Endothelial cell of umbilical vein (primary cell): ENCODE data around the gene CIB4. TPM values are rescaled to one million over a fixed set of nuclear protein-coding genes. Genes with fewer than 3 reads are reported as not detected.

Source experiments
- BruUV-seq: library from RNA; stranded (reverse); fragments of 400-500 nt; replicated peaks from 2 replicates; lab custom pipeline; 2021; lab: Mats Ljungman, UMichigan
- CTCF ChIA-PET: fragments of 300-600, 350-600 bp; sonication (Branson Sonifier 250); formaldehyde crosslinking; loops from one replicate; lab custom pipeline; 2021; ENCODE audit warnings: antibody characterized with exemption, inconsistent platforms; lab: Charles Lee
- POLR2A ChIA-PET: fragments of 300-600, 350-600 bp; sonication (Branson Sonifier 250); formaldehyde crosslinking; loops from one replicate; lab custom pipeline; 2021; ENCODE audit warnings: antibody characterized with exemption, inconsistent platforms; lab: Charles Lee
- DNase-seq: peaks from one replicate; pipeline ENCODE4 v3.0.0-alpha.2; 2011; ENCODE audit warnings: low read depth, low spot score
- FAIRE-seq: peaks from 2 replicates; lab custom pipeline; 2011; peaks lifted over from hg19 to GRCh38; lab: Jason Lieb, UNC
- H2AFZ ChIP-seq: 2 replicates; pipeline ENCODE4 v1.6.0; 2012; ENCODE audit warnings: low read depth, low read length, control low read depth, inconsistent platforms
- H3K27ac ChIP-seq: 2 replicates; pipeline ENCODE4 v1.5.1; 2011; ENCODE audit warnings: low read depth, mild to moderate bottlenecking, control low read depth, low read length, moderate library complexity; ENCODE audit not compliant: insufficient read depth
- H3K27me3 ChIP-seq, 2 experiments: 2 replicates each; pipeline versions ENCODE4 v1.6.0 to v1.6.1; 2011; ENCODE audit warnings: low read length in 2 of 2, mixed read lengths in 1 of 2; ENCODE audit not compliant: control insufficient read depth in 2 of 2, insufficient read depth in 2 of 2
- H3K36me3 ChIP-seq, 2 experiments: 2 replicates in 1 of 2; 3 replicates in 1 of 2; pipeline ENCODE4 v1.5.1; 2011; ENCODE audit warnings: low read length in 2 of 2, mild to moderate bottlenecking in 1 of 2, moderate library complexity in 1 of 2; ENCODE audit not compliant: control insufficient read depth in 2 of 2, insufficient read depth in 2 of 2; ENCODE audit errors: extremely low read depth in 1 of 2
- H3K4me1 ChIP-seq: 3 replicates; pipeline ENCODE4 v1.5.1; 2011; ENCODE audit warnings: mild to moderate bottlenecking, low read length; ENCODE audit not compliant: control insufficient read depth, insufficient read depth; ENCODE audit errors: extremely low read depth
- H3K4me2 ChIP-seq: 2 replicates; pipeline ENCODE4 v1.6.1; 2011; ENCODE audit warnings: low read length, control low read depth, mixed read lengths; ENCODE audit not compliant: insufficient read depth
- H3K4me3 ChIP-seq, 3 experiments: fragments of 200-600 bp in 1 of 3; sonication (generic), shearing (Covaris generic) in 1 of 3; replicated peaks in 1 of 3; 2 replicates each; pipeline ENCODE4 v1.5.1; 2011 to 2016; ENCODE audit warnings: control low read depth in 3 of 3, low read length in 3 of 3, mild to moderate bottlenecking in 2 of 3, inconsistent platforms in 1 of 3, low read depth in 1 of 3, moderate library complexity in 1 of 3; ENCODE audit not compliant: insufficient read depth in 1 of 3
- H3K79me2 ChIP-seq: 2 replicates; pipeline ENCODE4 v1.6.0; 2012; ENCODE audit warnings: low read length, inconsistent platforms; ENCODE audit not compliant: control insufficient read depth, insufficient read depth
- H3K9ac ChIP-seq: replicated peaks from 2 replicates; pipeline ENCODE3; 2011; ENCODE audit warnings: low read length, control low read depth; ENCODE audit not compliant: insufficient read depth; ENCODE audit errors: extremely low read depth
- H3K9me1 ChIP-seq: replicated peaks from 3 replicates; pipeline ENCODE4 v1.6.0; 2011; ENCODE audit warnings: mild to moderate bottlenecking, low read length; ENCODE audit not compliant: control insufficient read depth, insufficient read depth; ENCODE audit errors: extremely low read depth
- H3K9me3 ChIP-seq: replicated peaks from 2 replicates; pipeline ENCODE4 v1.5.1; 2012; ENCODE audit warnings: low read length, inconsistent platforms; ENCODE audit not compliant: control insufficient read depth, insufficient read depth
- H4K20me1 ChIP-seq: replicated peaks from 2 replicates; pipeline ENCODE3; 2011; ENCODE audit warnings: mild to moderate bottlenecking, low read length; ENCODE audit not compliant: control insufficient read depth, insufficient read depth; ENCODE audit errors: extremely low read depth
- EZH2 ChIP-seq: IDR thresholded peaks from 2 replicates; pipeline ENCODE4 v1.6.1; 2012; ENCODE audit warnings: borderline replicate concordance, low read depth, mild to moderate bottlenecking, moderate library complexity, low read length, inconsistent platforms; ENCODE audit not compliant: severe bottlenecking
- MYC ChIP-seq: IDR thresholded peaks from one replicate; pipeline ENCODE4 v1.6.1; 2011; ENCODE audit warnings: mild to moderate bottlenecking, low read depth, low read length
- POLR2AphosphoS5 ChIP-seq: IDR thresholded peaks from 2 replicates; pipeline ENCODE4 v1.6.1; 2012; ENCODE audit warnings: low read depth, mild to moderate bottlenecking, control low read depth, low read length, moderate library complexity; ENCODE audit not compliant: insufficient read depth
- dilution Hi-C: fragments of 300-500 bp; cut with MboI; formaldehyde crosslinking; loops from one replicate; pipeline ENCODE4 v1.15.0; 2019; ENCODE audit warnings: low sequenced_read_pairs; ENCODE audit not compliant: extremely low pct_ligation_motif_present
- intact Hi-C: fragments of 100-400 bp; cut with micrococcal nuclease; formaldehyde crosslinking; loops from one replicate; pipeline ENCODE4 v1.10.0; 2022
- polyA plus RNA-seq, 4 experiments: library from polyadenylated mRNA; depleted of rRNA in 3 of 4; stranded (reverse) in 3 of 4; unstranded in 1 of 4; fragments of >200 nt; gene quantifications; 2 replicates each; pipeline versions ENCODE4 v1.2.1 to v1.2.3, GENCODE V29; 2011 to 2012; ENCODE audit warnings: missing spikeins in 1 of 4
- total RNA-seq: library from RNA; stranded (reverse); gene quantifications from 2 replicates; pipeline ENCODE4 v1.2.3, GENCODE V29; 2021
- TF ChIP-seq, protein P1 (sequence below): IDR thresholded peaks from 2 replicates; pipeline ENCODE4 v1.6.1; 2011; ENCODE audit not compliant: insufficient read depth, insufficient read length

Gene CIB4
- total and polyA plus RNA-seq, 2 donors (not counting 3 experiments of a cell fraction or from before 2014, with no cell fraction given): not detected

DNA sequence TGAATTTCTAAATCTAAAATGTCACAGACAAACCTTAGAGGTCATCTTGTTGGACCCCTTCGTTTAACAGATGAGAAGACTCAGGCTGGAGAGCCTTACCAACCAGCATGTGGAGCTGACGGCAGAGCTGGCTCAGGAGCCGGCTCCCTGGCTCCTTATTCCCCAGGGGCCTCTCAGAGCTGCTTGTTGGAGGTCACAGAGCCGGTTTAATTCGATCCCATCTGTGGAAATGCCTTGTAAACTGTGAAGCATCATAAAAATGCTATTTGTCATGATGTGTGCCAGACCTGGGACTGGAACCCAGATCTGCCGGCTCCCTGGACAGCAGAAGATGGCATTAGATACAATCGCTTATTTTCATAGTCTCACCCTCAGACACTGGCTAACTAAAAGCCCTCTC, 8.2 kb upstream of the CIB4 start:
- dilution Hi-C loops: no loop called here
- Histone ChIP-seq H3K27me3 (peaks cover 2 to 6% of the 10 kb centered on the region in 2 experiments), H3K9me3 (no peaks in the 10 kb centered on the region), H3K4me2 (no peak overlapping the region), H2AFZ (no peak overlapping the region), H4K20me1 (no peaks in the 10 kb centered on the region), H3K9ac (no peak overlapping the region), H3K36me3 (no peaks in the 10 kb centered on the region), H3K9me1 (no peaks in the 10 kb centered on the region), H3K27ac (no peak overlapping the region), H3K79me2 (no peaks in the 10 kb centered on the region), H3K4me1 (no peaks in the 10 kb centered on the region), H3K4me3 (no peak overlapping the region)
- intact Hi-C loops: no loop called here
- no TSS peak for BruUV-seq
- FAIRE-seq (no peak), DNase-seq (no peak)
- POLR2A ChIA-PET: no interaction called here
- CTCF ChIA-PET: interaction anchor here (1.5 kb wide), 1 partner anchor 43 kb away, joined by 5 read pairs; no protein-coding TSS in a partner anchor
- TF ChIP-seq EZH2: no peak

DNA sequence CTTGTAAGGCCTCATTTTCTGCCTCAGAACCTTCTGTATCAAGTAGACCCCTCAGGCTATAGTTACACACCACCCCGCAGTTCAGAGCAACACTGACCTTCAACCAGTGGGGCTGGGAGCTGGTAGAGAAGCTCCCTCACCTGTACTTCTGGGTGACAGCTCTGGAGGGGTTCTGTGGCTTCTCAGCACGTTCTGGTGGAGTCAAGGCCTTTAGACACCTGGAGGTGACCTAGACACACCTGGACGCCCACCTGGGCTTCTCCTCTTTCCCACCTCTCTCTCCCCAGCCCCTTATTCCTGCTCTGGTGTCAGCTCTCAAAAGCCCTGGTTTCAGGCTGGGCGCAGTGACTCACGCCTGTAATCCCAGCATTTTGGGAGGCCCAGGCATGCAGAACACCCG, 7.3 kb upstream of the CIB4 start:
- DNase-seq (no peak), FAIRE-seq (no peak)
- H3K27me3 ChIP-seq: peaks cover 4 to 7% of the 10 kb centered on the region in 2 experiments
- TF ChIP-seq POLR2AphosphoS5 (no peak), EZH2 (no peak), MYC (no peak)
- TF ChIP-seq, protein P1, sequence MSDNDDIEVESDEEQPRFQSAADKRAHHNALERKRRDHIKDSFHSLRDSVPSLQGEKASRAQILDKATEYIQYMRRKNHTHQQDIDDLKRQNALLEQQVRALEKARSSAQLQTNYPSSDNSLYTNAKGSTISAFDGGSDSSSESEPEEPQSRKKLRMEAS: no peak
- ChIA-PET CTCF (interaction anchor here (1.5 kb wide), 1 partner anchor 42 kb away, joined by 5 read pairs; no protein-coding TSS in a partner anchor), POLR2A (no interaction called here)
- no peaks in the 10 kb centered on the region for H3K4me1 ChIP-seq
- intact Hi-C loops: no loop called here
- dilution Hi-C loops: no loop called here
- no peaks in the 10 kb centered on the region for H3K36me3 ChIP-seq
- no peak overlapping the region for H3K4me2 ChIP-seq
- no peaks in the 10 kb centered on the region for H4K20me1 ChIP-seq
- no peak overlapping the region for H3K27ac ChIP-seq
- no peaks in the 10 kb centered on the region for H3K79me2 ChIP-seq
- H3K9ac ChIP-seq: no peak overlapping the region
- no peak overlapping the region for H2AFZ ChIP-seq
- H3K9me3 ChIP-seq: no peaks in the 10 kb centered on the region
- H3K9me1 ChIP-seq: no peaks in the 10 kb centered on the region
- no TSS peak for BruUV-seq
- H3K4me3 ChIP-seq: no peak overlapping the region
